PFSK-1 (cell line): ENCODE data around the gene AIG1.

ENCODE experiments used
- FOXP2 ChIP-seq: optimal IDR thresholded peaks from 2 replicates; pipeline ENCODE3; 2011; ENCODE audit warnings: borderline replicate concordance, control low read depth, inconsistent platforms; ENCODE audit not compliant: insufficient read depth; ENCODE audit errors: extremely low read length, extremely low read depth
- POLR2AphosphoS5 ChIP-seq: IDR thresholded peaks from 2 replicates; pipeline ENCODE4 v1.6.1; 2012; ENCODE audit warnings: low read depth, mild to moderate bottlenecking, control low read depth, low read length, moderate library complexity
- REST ChIP-seq, 2 experiments: IDR thresholded peaks; 2 replicates each; pipeline versions ENCODE4 v1.6.1 to v1.8.0; 2011 to 2012; ENCODE audit warnings: low read depth in 2 of 2, low read length in 2 of 2, control low read depth in 1 of 2, inconsistent platforms in 1 of 2, mild to moderate bottlenecking in 1 of 2, moderate library complexity in 1 of 2; ENCODE audit not compliant: insufficient read depth in 1 of 2
- SIN3A ChIP-seq: IDR thresholded peaks from 2 replicates; pipeline ENCODE4 v1.6.1; 2012; ENCODE audit warnings: mild to moderate bottlenecking, low read length, moderate library complexity, borderline replicate concordance; ENCODE audit not compliant: insufficient read depth
- TAF1 ChIP-seq: IDR thresholded peaks from 2 replicates; pipeline ENCODE4 v1.6.1; 2012; ENCODE audit warnings: low read length, control low read depth, borderline replicate concordance; ENCODE audit not compliant: insufficient read depth

The AIG1 gene

GRCh38 chr6:143023695-143024094 is 37.0 kb upstream of the AIG1 start:
- TF ChIP-seq REST (IDR thresholded peaks at IDR 0.05; ENCODE audit: insufficient read depth in 1 of 2, low read depth in 2 of 2, low read length in 2 of 2) (no peak), POLR2AphosphoS5 (no peak), SIN3A (no peak), FOXP2 (no peak), TAF1 (no peak)

GRCh38 chr6:143024977-143025376 is 35.7 kb upstream of the AIG1 start:
- no peak for TF ChIP-seq POLR2AphosphoS5

GRCh38 chr6:143026696-143027449 is 33.8 kb upstream of the AIG1 start:
- TF ChIP-seq POLR2AphosphoS5 = no peak
- no peak for TF ChIP-seq FOXP2
- TF ChIP-seq TAF1 = no peak
- no peak for TF ChIP-seq SIN3A
- no peak for TF ChIP-seq REST (IDR thresholded peaks at IDR 0.05; ENCODE audit: insufficient read depth in 1 of 2, low read depth in 2 of 2, low read length in 2 of 2)

GRCh38 chr6:143034689-143035334 is 25.9 kb upstream of the AIG1 start:
- TF ChIP-seq POLR2AphosphoS5 (no peak), FOXP2 (no peak), REST (IDR thresholded peaks at IDR 0.05; ENCODE audit: insufficient read depth in 1 of 2, low read depth in 2 of 2, low read length in 2 of 2) (no peak), TAF1 (no peak), SIN3A (no peak)

GRCh38 chr6:143037470-143037869 is 23.2 kb upstream of the AIG1 start:
- no peak for TF ChIP-seq SIN3A
- TF ChIP-seq POLR2AphosphoS5 = no peak
- TF ChIP-seq FOXP2 = no peak
- no peak for TF ChIP-seq REST (IDR thresholded peaks at IDR 0.05; ENCODE audit: insufficient read depth in 1 of 2, low read depth in 2 of 2, low read length in 2 of 2)
- no peak for TF ChIP-seq TAF1
